HG03175 (cell line): ENCODE data around the gene COX17.

Experiments
- ATAC-seq: cut with Tn5 transposase; IDR thresholded peaks from one replicate; pipeline ENCODE4 v1.9.1; 2021; ENCODE audit warnings: mild to moderate bottlenecking, moderate library complexity; ENCODE audit not compliant: unreplicated experiment

Gene COX17

GRCh38 chr3:119675188-119675874, 1.9 kb downstream of the COX17 start:
- ATAC-seq: no peak

DNA sequence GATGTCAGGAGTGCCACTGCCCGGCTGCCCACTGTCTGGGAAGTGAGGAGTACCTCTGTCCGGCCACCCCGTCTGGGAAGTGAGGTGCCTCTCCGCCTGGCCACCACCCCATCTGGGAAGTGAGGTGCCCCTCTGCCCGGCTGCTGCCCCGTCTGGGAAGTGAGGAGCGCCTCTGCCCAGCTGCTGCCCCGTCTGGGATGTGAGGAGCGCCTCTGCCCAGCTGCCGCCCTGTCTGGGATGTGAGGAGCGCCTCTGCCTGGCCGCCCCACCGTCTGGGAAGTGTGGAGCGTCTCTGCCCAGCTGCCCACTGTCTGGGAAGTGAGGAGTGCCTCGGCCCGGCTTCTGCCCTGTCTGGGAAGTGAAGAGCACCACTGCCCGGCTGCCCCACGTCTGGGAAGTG, 3.3 kb downstream of the COX17 start:
- ATAC-seq: no peak

- ATAC-seq: no peak
These were observed 4.4 kb downstream of the COX17 start for GRCh38 chr3:119672776-119673175.

DNA sequence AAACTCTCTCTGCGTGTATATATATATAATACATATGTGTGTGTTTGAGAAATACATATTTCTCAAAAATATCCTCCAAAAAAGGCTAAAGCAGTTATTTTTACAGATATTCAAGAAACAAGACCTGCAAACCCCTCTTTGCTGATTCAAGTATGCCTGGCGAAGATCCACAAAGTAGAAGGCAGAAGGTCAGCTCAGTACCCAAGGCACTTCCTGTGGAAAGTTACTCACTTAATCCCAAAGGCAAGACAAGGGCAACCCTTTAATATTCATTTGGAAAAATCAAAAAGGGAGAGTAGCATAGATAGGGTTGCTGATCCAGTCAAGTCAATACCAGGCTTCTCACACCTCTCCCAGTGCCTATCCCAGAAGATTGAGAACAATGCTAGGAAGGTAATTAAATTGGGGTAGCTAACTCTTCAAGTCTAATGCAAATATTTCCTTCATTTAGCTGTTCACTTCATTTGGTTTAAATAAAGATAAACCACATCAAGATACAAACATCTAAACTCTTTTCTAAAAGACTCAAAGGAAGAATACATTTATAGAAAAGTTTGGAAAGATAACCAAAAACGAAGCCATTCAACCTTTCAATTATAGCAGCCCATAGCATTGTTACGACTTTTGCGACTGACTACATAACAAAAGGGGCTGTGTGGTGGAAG, 7.2 kb downstream of the COX17 start:
- ATAC-seq: no peak

- ATAC-seq: no peak
These were observed 11.1 kb downstream of the COX17 start for GRCh38 chr3:119665954-119666559.

DNA sequence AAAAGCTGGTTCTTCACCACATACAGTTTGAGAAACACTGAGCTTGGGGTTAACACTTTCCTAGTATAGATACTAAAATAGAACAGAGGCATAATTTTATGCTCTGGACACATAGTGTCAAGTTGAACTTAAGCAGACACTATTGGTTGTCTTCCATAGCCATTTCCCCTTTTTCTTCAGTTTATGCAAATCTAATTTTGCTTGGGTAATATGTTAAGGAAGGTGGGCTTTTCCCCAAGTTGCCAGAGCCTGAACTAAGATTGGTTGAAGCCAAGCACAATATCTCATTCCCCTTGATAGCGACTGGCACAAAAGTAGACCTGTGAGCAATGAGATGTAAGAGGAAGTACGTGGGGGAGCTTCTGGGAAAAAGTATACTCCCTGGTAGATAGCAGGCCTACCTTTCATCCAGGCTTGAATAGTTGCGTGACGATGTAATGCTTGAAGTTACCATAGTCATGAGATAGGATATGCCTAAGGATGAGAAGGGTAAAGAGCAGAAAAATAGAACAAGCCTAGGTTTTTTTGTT, 12.3 kb downstream of the COX17 start:
- ATAC-seq: peak; percentile 40

DNA sequence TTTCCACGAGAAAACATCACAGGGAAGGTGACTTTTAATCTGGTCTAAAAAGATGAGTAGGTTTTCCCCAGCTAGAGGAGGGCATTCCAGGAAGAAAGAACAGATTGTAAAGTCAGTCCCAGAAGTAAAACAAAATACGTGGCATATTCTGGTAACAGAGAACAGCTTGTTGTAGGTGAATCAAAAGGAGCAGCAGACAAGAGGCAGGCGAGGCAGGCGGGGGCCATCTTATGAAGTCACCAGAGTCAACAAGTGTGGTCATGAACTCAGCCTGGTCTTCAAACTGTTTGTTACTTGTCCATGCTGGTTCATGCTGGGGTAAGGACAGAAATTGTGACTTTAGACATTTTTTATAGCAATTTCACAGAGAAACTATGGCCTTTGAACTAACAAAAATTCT, 12.8 kb downstream of the COX17 start:
- ATAC-seq: no peak

GRCh38 chr3:119663885-119664284, 13.3 kb downstream of the COX17 start:
- ATAC-seq: no peak

GRCh38 chr3:119662604-119663373, 14.4 kb downstream of the COX17 start:
- no peak for ATAC-seq

DNA sequence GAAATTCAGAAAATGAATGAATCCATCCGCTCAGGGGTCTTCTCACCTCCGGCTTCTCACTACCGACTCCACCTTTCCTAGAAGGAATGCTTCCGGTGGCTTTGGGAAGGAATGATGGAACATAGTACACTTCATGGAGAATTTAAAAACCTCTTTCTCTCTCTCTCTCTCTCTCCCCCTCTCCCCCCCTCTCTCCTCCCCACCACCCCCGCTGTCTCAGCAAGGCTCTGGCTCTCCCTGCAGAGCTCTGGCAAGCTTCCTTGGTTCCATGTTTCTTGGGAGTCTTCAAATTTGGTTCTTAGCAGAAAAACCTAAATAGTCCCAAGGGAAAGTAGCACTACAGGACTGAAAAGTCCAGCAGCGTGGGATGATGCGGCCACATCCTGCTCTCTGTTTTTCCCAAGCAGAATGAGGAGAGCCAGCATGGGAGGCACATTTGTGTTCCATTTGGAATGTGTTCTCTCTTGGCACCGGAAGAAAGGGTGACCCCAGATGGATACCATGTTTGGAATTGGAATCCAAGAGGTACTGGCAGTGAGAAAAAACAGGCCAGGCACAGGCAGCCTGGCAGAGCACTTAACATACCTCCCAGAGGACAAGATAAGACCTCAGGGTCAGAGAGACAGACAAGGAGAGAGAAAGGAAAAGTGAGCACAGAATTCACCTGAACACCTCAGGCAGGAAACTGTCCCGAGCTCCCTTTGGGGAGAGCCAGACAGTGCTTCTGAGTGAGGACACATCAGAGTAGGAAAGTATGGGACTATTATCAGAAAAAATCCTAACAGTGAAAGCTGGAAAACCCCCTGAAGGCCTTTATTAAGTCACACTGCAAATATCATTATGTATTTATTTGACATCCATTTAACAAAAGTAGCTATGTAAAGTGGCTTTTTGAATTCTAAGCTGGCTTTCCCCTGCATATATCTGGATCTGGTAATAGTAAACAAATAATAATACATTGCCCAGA, 16.4 kb downstream of the COX17 start, which contains the start of gene POPDC2:
POPDC2 (minus strand) TSS at position 116 of the 967 bp plus-strand sequence. CDS start 166 bp downstream, outside the sequence.
- ATAC-seq: no peak

DNA sequence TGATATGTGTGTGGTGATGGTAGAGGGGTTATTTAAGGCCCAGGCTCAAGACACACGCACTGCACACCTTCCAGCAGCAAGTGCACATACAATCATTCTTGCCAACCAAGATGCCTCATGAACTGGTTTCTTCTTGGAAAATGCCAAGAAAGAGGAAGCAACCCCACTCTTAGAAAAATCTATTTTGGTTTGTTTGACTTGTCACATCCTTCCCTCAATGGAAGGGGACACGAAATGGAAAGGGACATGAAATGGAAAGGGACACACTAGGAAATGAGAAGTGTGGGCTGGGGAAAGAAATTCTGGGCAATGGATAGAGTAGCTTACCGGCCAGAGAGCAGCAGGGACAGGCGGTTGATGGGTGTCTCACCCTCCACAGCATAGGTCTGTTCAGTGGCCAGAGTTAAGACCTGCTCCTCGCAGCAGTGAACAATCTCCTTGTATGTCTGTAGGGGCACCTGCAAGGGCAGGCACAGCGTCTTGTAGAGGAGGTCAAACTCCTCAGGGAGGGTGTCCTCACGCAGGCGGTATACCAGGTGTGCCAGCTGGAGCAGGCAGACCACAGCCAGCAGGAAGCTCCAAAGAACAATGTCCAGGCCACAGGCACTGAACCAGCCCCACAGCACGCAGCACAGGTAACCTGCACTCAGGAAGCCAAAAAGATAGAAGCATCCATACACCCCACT, 17.5 kb downstream of the COX17 start:
- ATAC-seq: no peak

GRCh38 chr3:119658994-119659393, 18.2 kb downstream of the COX17 start:
- ATAC-seq: no peak

GRCh38 chr3:119657887-119658702, 19.1 kb downstream of the COX17 start:
- ATAC-seq: peak; percentile 52

GRCh38 chr3:119653876-119654275, 23.3 kb downstream of the COX17 start:
- ATAC-seq: no peak

DNA sequence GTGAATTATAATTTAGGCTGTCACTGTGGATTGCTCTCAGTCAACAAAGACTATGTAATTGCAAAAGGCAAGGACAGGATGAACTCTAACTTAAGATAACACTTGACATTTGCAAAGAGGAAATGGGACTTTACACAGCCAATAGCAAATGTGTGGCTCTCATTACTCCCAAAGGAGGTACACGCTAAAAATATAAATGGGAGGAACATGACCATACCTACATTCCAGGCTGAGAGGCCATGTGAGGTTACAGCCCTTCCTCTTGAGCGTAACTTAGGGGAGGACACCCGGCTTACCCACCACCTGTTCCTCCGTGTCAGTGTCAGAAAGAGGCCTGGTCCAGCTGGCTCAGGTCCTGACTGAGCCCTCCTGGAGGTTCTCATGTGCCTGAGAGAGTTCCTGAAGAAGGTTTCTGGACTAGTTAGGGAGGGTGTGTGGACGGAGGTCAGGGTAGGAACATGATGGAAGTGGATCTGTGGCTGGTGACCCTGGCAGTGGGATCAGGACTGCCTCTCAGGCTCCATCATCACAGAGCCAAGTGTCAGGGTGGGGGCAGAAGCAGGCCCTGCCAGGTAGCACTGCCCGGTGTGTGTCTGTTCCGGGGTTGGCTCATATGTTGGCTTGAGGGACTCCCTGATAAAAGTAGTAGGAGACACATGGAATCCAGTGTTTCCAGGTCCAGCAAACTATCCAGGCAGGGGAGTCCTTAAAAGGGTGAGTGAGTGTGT, 24.7 kb downstream of the COX17 start:
- no peak for ATAC-seq

GRCh38 chr3:119649761-119650160, 27.4 kb downstream of the COX17 start:
- no peak for ATAC-seq

DNA sequence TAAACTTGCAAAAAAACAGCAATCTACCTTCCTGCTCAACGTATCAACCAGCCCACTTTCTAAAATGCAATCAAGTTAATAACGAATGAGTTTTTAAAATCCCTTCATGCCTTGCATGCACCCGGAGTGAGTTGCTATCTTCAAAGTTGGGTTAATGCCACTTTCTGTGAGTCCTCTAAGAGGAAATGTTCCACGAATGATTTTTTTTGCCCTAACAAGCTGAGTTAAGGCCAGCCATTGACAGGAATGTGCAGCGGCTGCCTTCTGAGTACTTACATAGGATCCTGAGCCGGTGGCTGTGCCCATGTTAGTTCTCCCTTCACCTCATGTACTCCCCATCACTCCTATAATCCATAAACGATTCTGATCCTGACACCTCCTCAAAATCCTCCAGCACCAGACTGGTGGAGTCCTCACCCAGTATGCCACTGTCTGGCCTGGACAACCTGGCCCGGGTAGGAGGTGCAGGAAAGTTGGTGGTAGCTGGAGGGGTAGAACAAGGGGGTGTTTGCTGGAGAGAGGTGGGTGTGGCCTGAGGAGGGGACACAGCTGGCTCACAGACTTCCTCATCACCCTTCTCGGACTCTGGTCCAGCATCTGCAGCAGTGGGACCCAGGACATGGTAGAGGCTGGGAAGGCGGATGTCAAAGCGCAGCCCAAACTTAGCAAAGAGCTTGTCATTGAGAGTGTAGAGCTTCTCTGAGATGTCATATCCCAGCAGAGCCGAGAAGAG, 29.2 kb downstream of the COX17 start:
- no peak for ATAC-seq
